Tibial nerve (tissue), 4 donors: Measurements from ENCODE around the gene SMCR8. TPM values are rescaled to one million over a fixed set of nuclear protein-coding genes. Genes with fewer than 3 reads are reported as not detected.

Source experiments
- DNase-seq, 2 donors: peaks; one replicate each; pipeline ENCODE4 v3.0.0-alpha.2; 2019; ENCODE audit warnings: low spot score in 2 of 2
- H3K27ac ChIP-seq, 4 donors: fragments of 200-600 bp; sonication (generic) in 3 of 4; one replicate each; pipeline ENCODE4 v1.5.1; 2017 to 2019; ENCODE audit warnings: mild to moderate bottlenecking in 1 of 4
- H3K27me3 ChIP-seq, 2 donors: fragments of 200-600 bp; sonication (generic) in 1 of 2; one replicate each; pipeline versions ENCODE4 v1.5.1 to v1.6.0; 2017 to 2019
- H3K36me3 ChIP-seq, 3 donors: fragments of 200-600 bp; sonication (generic); one replicate each; pipeline ENCODE4 v1.5.1; 2018 to 2019
- H3K4me1 ChIP-seq, 4 donors: fragments of 200-600 bp; sonication (generic) in 3 of 4; one replicate each; pipeline ENCODE4 v1.5.1; 2017 to 2019
- H3K4me3 ChIP-seq, 4 donors: fragments of 200-600 bp; sonication (generic) in 3 of 4; one replicate each; pipeline ENCODE4 v1.5.1; 2017 to 2019; ENCODE audit warnings: mild to moderate bottlenecking in 1 of 4, moderate library complexity in 1 of 4
- H3K9me3 ChIP-seq, 4 donors: fragments of 200-600 bp; sonication (generic) in 3 of 4; one replicate each; pipeline ENCODE4 v1.5.1; 2017 to 2019
- CTCF ChIP-seq, 5 experiments: fragments of 200-600 bp in 3 of 5; fragments of 450-650 bp in 2 of 5; sonication (generic) in 3 of 5; IDR thresholded peaks; one replicate each; pipeline ENCODE4 v1.5.1; 2016 to 2019; ENCODE audit warnings: antibody characterized with exemption in 5 of 5, mild to moderate bottlenecking in 3 of 5, moderate library complexity in 2 of 5
- EP300 ChIP-seq, 2 donors: sonication (generic); formaldehyde crosslinking; IDR thresholded peaks; one replicate each; pipeline ENCODE4 v1.6.1; 2017; ENCODE audit warnings: antibody characterized with exemption in 2 of 2, mild to moderate bottlenecking in 1 of 2
- POLR2A ChIP-seq, 2 donors: fragments of 450-650 bp; IDR thresholded peaks; one replicate each; pipeline ENCODE4 v1.6.1; 2017; ENCODE audit warnings: antibody characterized with exemption in 2 of 2, mild to moderate bottlenecking in 2 of 2, moderate library complexity in 2 of 2
- WGBS, 2 donors: methylation state at CpG; one replicate each; pipeline ENCODE4 v1.1.5; 2018; 5-methylcytosine and 5-hydroxymethylcytosine counted together
- total RNA-seq, 4 donors: library from RNA; depleted of rRNA; stranded (reverse); fragments of >200 nt; gene quantifications; one replicate each; pipeline ENCODE4 v1.1.0, GENCODE V29; 2016

The SMCR8 gene
- total RNA-seq, 4 donors from 2014 or later, result 11.4 to 13.5 (median 12.7) TPM

GRCh38 chr17:18314059-18314730 lies 898 bp upstream of the SMCR8 start:
- 1% methylated on average over 23 to 25 of the region's 39 CpGs for WGBS, 2 donors
- DNase-seq, result no peak
- TF ChIP-seq EP300 (IDR thresholded peaks at IDR 0.05), result no peak
- no peak for TF ChIP-seq POLR2A (IDR thresholded peaks at IDR 0.05)
- TF ChIP-seq CTCF (IDR thresholded peaks at IDR 0.05), result no peak

GRCh38 chr17:18315562-18315922 lies 449 bp downstream of the SMCR8 start:
- Histone ChIP-seq H3K27ac (peak overlapping the region; percentile 81 to 93 (median 88)), H3K27me3 (no peaks in the 10 kb centered on the region), H3K36me3 (peaks cover 0 to 55% (median 0%) of the 10 kb centered on the region in 3 donors), H3K4me1 (peaks cover 0 to 82% (median 53%) of the 10 kb centered on the region in 4 donors), H3K4me3 (peak overlapping the region; percentile 52 to 91 (median 79)), H3K9me3 (no peaks in the 10 kb centered on the region)
- TF ChIP-seq POLR2A (IDR thresholded peaks at IDR 0.05) (no peak), EP300 (IDR thresholded peaks at IDR 0.05) (no peak), CTCF (IDR thresholded peaks at IDR 0.05) (no peak)
- peak in 1 of 2 donors; percentile 28 for DNase-seq
- WGBS, 2 donors, result 9% methylated on average over 12 to 18 of the region's 18 CpGs

More at GRCh38 chr17:18314059-18314730, 898 bp upstream of the SMCR8 start:
- H3K27ac ChIP-seq, result peak overlapping the region; percentile 81 to 93 (median 88)
- H3K4me1 ChIP-seq, result peaks cover 0 to 69% (median 49%) of the 10 kb centered on the region in 4 donors
- peak overlapping the region; percentile 52 to 91 (median 79) for H3K4me3 ChIP-seq
- no peaks in the 10 kb centered on the region for H3K9me3 ChIP-seq
- no peaks in the 10 kb centered on the region for H3K27me3 ChIP-seq
- H3K36me3 ChIP-seq, result peaks cover 0 to 51% (median 0%) of the 10 kb centered on the region in 3 donors

GRCh38 chr17:18315961-18316360 lies 868 bp downstream of the SMCR8 start:
- WGBS, 2 donors, result 67 to 73% methylated on average over 11 of the region's 11 CpGs
- DNase-seq, result no peak
- Histone ChIP-seq H3K27me3 (no peaks in the 10 kb centered on the region), H3K36me3 (peaks cover 0 to 58% (median 0%) of the 10 kb centered on the region in 3 donors), H3K9me3 (no peaks in the 10 kb centered on the region), H3K4me3 (peak overlapping the region; percentile 52 to 91 (median 79)), H3K4me1 (peaks cover 0 to 86% (median 53%) of the 10 kb centered on the region in 4 donors), H3K27ac (peak overlapping the region in 3 of 4 donors; percentile 85 to 93 (median 90))
- TF ChIP-seq CTCF (IDR thresholded peaks at IDR 0.05) (no peak), EP300 (IDR thresholded peaks at IDR 0.05) (no peak), POLR2A (IDR thresholded peaks at IDR 0.05) (no peak)

- Histone ChIP-seq H3K27ac (no peak overlapping the region), H3K4me3 (peak overlapping the region in 1 of 4 donors; percentile 4), H3K4me1 (peaks cover 0 to 76% (median 45%) of the 10 kb centered on the region in 4 donors), H3K9me3 (no peaks in the 10 kb centered on the region), H3K27me3 (no peaks in the 10 kb centered on the region), H3K36me3 (peaks cover 5 to 69% (median 9%) of the 10 kb centered on the region in 3 donors)
- no peak for DNase-seq
- WGBS, 2 donors, result 88 to 93% methylated on average over 7 of the region's 7 CpGs
- TF ChIP-seq CTCF (IDR thresholded peaks at IDR 0.05) (no peak), POLR2A (IDR thresholded peaks at IDR 0.05) (no peak), EP300 (IDR thresholded peaks at IDR 0.05) (no peak)
These were observed 3.0 kb downstream of the SMCR8 start for GRCh38 chr17:18318117-18318516.

GRCh38 chr17:18318771-18319450 lies 3.8 kb downstream of the SMCR8 start:
- Histone ChIP-seq H3K36me3 (peaks cover 5 to 76% (median 15%) of the 10 kb centered on the region in 3 donors), H3K27me3 (no peaks in the 10 kb centered on the region), H3K4me3 (no peak overlapping the region), H3K4me1 (peaks cover 0 to 71% (median 38%) of the 10 kb centered on the region in 4 donors), H3K9me3 (no peaks in the 10 kb centered on the region), H3K27ac (no peak overlapping the region)
- WGBS, 2 donors, result 82 to 88% methylated on average over 18 of the region's 18 CpGs
- no peak for DNase-seq
- TF ChIP-seq CTCF (IDR thresholded peaks at IDR 0.05) (no peak), POLR2A (IDR thresholded peaks at IDR 0.05) (no peak), EP300 (IDR thresholded peaks at IDR 0.05) (no peak)
